Right cardiac atrium (tissue), 5 donors: ENCODE data around the gene TSKU. TPM values are rescaled to one million over a fixed set of nuclear protein-coding genes. Genes with fewer than 3 reads are reported as not detected.

Experiments
- ATAC-seq, 2 donors: fragments of 200-7000 bp; cut with Tn5 transposase; one replicate each; pipeline versions ENCODE4 v1.8.0 to v1.9.1; 2020; ENCODE audit warnings: moderate library complexity in 2 of 2, mild to moderate bottlenecking in 1 of 2
- DNase-seq, 3 donors: peaks; one replicate each; pipeline ENCODE4 v3.0.0-alpha.2; 2020
- H3K27ac ChIP-seq: one replicate; pipeline ENCODE4 v1.5.1; 2013; ENCODE audit warnings: mild to moderate bottlenecking, low read length, control low read depth, moderate library complexity
- H3K27me3 ChIP-seq: one replicate; pipeline ENCODE4 v1.6.1; 2013; ENCODE audit not compliant: control insufficient read depth, insufficient read depth
- H3K4me1 ChIP-seq: one replicate; pipeline ENCODE4 v1.6.1; 2013; ENCODE audit warnings: low read length; ENCODE audit not compliant: control insufficient read depth, insufficient read depth
- H3K4me3 ChIP-seq: one replicate; pipeline ENCODE4 v1.5.1; 2013; ENCODE audit warnings: low read length, control low read depth
- H3K9me3 ChIP-seq: one replicate; pipeline ENCODE4 v1.6.1; 2013; ENCODE audit warnings: low read length; ENCODE audit not compliant: control insufficient read depth
- WGBS: extraction: QIAGEN DNeasy Blood & Tissue Kit; methylation state at CpG from one replicate; pipeline ENCODE4 v1.1.7; 2013; 5-methylcytosine and 5-hydroxymethylcytosine counted together
- intact Hi-C, 4 donors: fragments of 100-400 bp; cut with DNase I; formaldehyde crosslinking; loops; one replicate each; pipeline versions ENCODE4 v1.11.0 to v1.14.0; 2022 to 2023
- polyA plus RNA-seq: library from polyadenylated mRNA; stranded (reverse); fragments of 200-250 nt; gene quantifications from one replicate; pipeline ENCODE4 v1.2.3, GENCODE V29; 2013
- total RNA-seq, 4 donors: library from RNA; stranded (reverse); fragmentation: NEBNext Ultra II Directional; extraction: Animal tissue kit (Norgen Biotek cat#: 25700); gene quantifications; one replicate each; pipeline ENCODE4 v1.2.1, GENCODE V29; 2021
- donor health status: healthy with polysubstance abuse.
- donor health status: DM: no; HTN: yes; CAD: no.
- donor health status: DM: no; HTN: no; CAD: no.
- donor health status: DM: no; HTN: yes; CAD: no; lungs with severe emphysema.
- donor health status: DM: yes; HTN: yes; CAD: no.

Gene TSKU
- total and polyA plus RNA-seq, 5 donors: 10.6 to 26.8 (median 14.1) TPM

DNA sequence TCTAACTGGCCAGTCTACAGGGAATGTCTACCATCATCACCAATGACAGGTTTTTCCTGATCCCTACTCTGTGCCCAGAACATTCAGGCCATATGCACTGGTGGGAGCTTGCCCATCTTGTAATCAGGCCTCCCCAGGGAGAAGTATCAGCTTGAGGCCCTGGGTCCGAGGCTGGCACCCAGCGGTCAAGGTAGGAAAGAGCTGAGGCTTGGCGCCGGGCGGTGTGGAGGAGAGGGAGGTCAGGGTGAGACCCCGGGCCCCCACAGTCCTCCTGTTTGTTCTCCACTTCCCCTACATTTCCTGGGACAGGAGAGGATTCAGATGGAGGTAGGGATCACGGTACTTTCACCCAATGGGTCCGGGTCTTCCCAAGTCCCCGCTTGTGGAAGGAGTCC, 15.5 kb downstream of the TSKU start:
- 64% methylated on average over 9 of the region's 9 CpGs for WGBS

DNA sequence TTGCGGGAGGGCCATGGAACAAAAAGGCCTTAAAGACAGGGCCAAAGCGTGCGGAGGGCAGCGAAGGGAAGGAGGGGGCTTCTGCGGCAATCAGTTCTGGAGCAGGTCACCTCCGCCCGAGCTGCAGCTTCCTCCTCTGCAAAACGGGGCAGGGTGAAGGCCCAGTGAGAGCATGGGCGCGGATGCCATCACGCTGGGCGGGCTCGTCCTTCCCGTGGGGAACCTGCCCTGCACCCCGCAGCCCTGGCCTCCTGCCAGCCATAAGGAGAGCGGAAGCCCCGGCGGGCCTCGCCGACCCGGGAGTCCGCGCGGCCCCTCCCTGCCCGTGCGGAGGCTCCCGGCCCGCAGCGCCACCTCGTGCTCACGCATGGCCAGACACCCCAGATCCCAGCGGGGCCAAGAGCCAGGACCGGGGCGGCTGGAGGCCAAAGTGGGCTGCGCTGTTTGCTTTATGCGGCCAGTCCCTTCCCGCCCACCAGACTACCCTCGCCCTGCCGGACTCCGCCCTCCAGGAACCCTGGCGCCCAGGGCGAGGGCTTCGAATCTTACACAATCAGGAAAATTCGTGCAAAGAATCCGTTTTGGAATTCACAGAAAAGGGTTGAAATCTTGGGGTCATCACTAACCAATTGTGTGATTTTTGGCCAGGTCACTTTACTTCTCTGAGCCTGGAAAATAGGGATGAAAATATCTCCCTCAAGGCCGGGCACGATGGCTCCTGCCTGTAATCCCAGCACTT, 16.1 kb downstream of the TSKU start:
- Histone ChIP-seq H3K9me3 (no peaks in the 10 kb centered on the region), H3K27me3 (no peaks in the 10 kb centered on the region), H3K4me1 (no peaks in the 10 kb centered on the region), H3K27ac (no peak overlapping the region), H3K4me3 (no peak overlapping the region)
- intact Hi-C loops: loop anchor here in 3 of 4 donors (2.0 kb wide), 2 partner anchors 64 to 66 kb away; no protein-coding TSS in a partner anchor
- ATAC-seq: peak; percentile 84 to 94
- peak; percentile 93 to 98 (median 97) for DNase-seq
- WGBS: 5% methylated on average over 47 of the region's 47 CpGs

More for the DNA sequence above, 15.5 kb downstream of the TSKU start:
- Histone ChIP-seq H3K4me3 (no peak overlapping the region), H3K27ac (no peak overlapping the region), H3K27me3 (no peaks in the 10 kb centered on the region), H3K4me1 (peaks cover 3% of the 10 kb centered on the region), H3K9me3 (no peaks in the 10 kb centered on the region)
- intact Hi-C loops: loop anchor here in 3 of 4 donors (2.0 kb wide), 2 partner anchors 64 to 66 kb away; no protein-coding TSS in a partner anchor
- DNase-seq (peak in 2 of 3 donors; percentile 73 to 75), ATAC-seq (peak; percentile 1)

DNA sequence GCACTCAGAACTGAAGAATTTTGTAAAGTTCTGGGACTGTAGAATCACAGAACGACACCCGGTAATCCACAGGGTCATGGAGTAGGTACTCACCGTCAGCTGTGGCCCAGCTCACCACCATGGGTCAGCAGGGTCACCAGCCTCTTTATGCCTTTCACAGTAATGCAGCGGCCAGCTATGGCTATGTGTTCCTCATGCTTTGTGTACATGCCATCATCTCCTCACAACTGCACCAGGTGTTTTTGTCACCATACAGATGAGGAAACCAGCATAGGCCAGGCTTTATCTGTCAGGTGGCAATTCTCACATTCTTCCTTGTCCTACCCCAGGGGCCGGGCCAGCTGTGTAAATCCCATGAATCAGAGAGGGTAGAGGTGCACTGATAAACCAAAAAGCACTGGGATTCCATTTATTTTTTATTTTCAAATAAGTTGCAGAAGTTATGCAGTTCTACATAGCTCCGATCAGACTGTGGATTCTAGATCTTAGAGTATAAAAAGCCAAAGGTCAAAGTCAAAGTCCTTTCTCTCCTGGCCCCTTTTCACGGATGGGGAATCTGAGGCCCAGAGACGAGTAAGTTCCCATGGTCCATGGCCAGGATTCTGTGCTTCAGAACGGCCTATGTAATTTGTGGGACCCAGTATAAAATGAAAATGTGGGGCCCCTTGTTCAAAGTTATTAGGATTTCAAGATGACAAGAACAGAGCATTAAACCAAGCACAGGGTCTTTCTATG, 17.5 kb downstream of the TSKU start:
- intact Hi-C loops: loop anchor here in 1 of 4 donors (5.0 kb wide), 1 partner anchor 68 kb away; no protein-coding TSS in a partner anchor
- H3K4me1 ChIP-seq: peaks cover 4% of the 10 kb centered on the region
- 88% methylated on average over 9 of the region's 9 CpGs for WGBS

DNA sequence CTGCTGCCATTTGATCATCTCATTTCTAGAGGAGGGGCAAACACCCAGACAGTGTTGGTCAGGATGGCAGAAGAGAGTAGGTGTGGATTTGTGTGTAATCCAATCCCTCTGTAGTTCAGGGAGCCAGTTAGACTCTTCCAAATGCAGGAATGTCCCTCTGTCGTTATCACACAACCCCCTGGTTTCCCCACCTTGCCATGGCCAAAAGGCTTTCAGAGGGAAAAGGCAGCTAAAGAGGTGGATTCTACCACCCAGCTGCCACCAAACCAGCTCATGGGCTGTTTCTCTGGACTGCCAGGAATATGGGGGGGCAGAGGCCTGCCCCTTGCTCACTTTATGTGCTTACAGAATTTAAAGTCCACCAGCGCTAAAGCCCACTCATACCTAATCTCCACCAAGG, 18.1 kb downstream of the TSKU start:
- no peak for ATAC-seq
- Histone ChIP-seq H3K4me1 (peaks cover 4% of the 10 kb centered on the region), H3K27me3 (no peaks in the 10 kb centered on the region), H3K27ac (no peak overlapping the region), H3K9me3 (no peaks in the 10 kb centered on the region), H3K4me3 (no peak overlapping the region)
- 85% methylated on average over 2 of the region's 2 CpGs for WGBS
- intact Hi-C loops: loop anchor here in 1 of 4 donors (5.0 kb wide), 1 partner anchor 69 kb away; no protein-coding TSS in a partner anchor
- DNase-seq: no peak

More for the DNA sequence above, 17.5 kb downstream of the TSKU start:
- DNase-seq: no peak
- Histone ChIP-seq H3K9me3 (no peaks in the 10 kb centered on the region), H3K4me3 (no peak overlapping the region), H3K27ac (no peak overlapping the region), H3K27me3 (no peaks in the 10 kb centered on the region)
- no peak for ATAC-seq

DNA sequence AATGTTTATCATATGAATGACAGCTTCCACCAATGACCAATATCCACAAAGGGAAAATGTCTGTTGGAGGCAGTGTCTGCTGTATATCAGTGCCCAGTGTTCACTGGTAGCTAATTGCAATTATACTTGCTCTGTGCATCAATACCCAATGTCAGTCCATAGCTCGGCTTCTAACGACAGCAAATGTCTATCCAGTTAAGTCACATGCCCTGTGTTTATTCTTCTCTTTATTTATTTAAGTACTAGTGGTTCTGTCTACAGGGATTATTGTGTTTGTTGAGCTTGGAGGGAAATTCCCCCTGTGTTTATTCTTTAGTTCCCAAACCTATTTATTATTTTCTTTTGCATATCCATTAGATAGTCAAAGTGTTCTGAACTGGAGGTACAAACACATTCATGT, 18.6 kb downstream of the TSKU start:
- Histone ChIP-seq H3K4me3 (no peak overlapping the region), H3K9me3 (no peaks in the 10 kb centered on the region), H3K27me3 (no peaks in the 10 kb centered on the region), H3K27ac (no peak overlapping the region), H3K4me1 (peaks cover 4% of the 10 kb centered on the region)
- ATAC-seq: no peak
- DNase-seq: no peak
- WGBS: 62% methylated on average over 2 of the region's 2 CpGs
- intact Hi-C loops: loop anchor here in 1 of 4 donors (5.0 kb wide), 1 partner anchor 69 kb away; no protein-coding TSS in a partner anchor

DNA sequence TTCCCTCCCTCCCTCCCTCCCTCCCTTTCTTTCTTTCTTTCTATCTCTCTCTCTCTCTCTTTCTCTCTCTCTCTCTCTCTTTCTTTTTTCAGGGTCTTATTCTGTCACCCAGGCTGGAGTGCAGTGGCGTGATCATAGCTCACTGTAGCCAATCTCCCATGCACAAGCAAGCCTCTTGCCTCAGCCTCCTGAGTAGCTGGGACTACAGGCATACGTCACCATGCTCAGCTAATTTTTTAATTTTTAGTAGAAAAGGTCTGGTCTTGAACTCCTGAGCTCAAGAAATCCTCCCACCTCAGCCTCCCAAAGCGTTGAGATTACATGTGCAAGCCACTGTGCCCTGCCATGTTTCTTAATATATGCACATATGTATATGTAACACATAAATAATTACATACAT, 19.0 kb downstream of the TSKU start:
- DNase-seq (no peak), ATAC-seq (no peak)
- no peaks in the 10 kb centered on the region for H3K9me3 ChIP-seq
- H3K27me3 ChIP-seq: no peaks in the 10 kb centered on the region
- intact Hi-C loops: loop anchor here in 1 of 4 donors (5.0 kb wide), 1 partner anchor 70 kb away; no protein-coding TSS in a partner anchor
- H3K4me1 ChIP-seq: peaks cover 4% of the 10 kb centered on the region
- no peak overlapping the region for H3K27ac ChIP-seq
- 80% methylated on average over 3 of the region's 3 CpGs for WGBS
- no peak overlapping the region for H3K4me3 ChIP-seq

DNA sequence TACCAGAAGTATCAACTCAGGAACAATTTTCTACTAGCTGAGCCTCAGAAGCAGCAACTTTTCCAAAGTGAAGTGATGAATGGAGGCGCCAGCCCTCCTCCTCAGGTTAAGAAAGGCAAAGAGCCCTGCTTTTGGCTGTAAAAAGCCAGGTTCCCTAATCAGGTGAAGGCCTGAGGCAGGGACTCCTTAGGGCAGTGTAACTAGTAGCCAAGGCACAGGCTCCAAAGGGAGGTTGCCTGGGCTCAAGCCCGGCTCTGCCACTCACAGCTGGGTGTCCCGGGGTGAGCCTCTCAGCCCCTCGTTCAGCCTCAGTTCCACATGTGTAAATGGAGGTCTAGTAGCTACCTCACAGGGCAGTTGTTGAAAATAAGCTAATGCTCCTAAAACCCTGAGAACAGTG, 19.5 kb downstream of the TSKU start:
- Histone ChIP-seq H3K4me3 (no peak overlapping the region), H3K4me1 (peaks cover 4% of the 10 kb centered on the region), H3K27me3 (no peaks in the 10 kb centered on the region), H3K9me3 (no peaks in the 10 kb centered on the region), H3K27ac (peak overlapping the region; percentile 68)
- DNase-seq (no peak), ATAC-seq (no peak)
- intact Hi-C loops: loop anchor here in 1 of 4 donors (5.0 kb wide), 1 partner anchor 70 kb away; no protein-coding TSS in a partner anchor
- 66% methylated on average over 4 of the region's 4 CpGs for WGBS

DNA sequence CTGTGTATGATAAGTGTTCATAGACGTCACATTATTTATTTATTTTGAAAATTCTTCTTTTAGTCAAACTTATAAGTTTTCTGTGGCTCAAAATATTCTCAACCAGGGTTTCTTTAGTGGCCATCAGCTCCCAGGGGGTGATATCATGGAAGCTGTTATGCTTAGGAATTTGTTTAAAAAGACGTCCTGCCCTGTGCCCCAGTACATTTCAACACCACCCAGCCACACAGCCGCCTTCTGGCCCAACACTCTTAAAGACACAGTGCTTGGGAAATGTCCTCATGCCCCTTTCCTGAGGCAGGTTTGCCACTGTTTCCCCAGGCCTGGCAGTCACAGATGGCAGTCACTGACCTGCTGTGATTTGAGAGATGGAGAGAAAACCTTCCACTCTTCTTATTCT, 19.9 kb downstream of the TSKU start:
- H3K27ac ChIP-seq: peak overlapping the region; percentile 51
- intact Hi-C loops: loop anchor here in 1 of 4 donors (5.0 kb wide), 1 partner anchor 71 kb away; no protein-coding TSS in a partner anchor
- H3K4me1 ChIP-seq: peaks cover 4% of the 10 kb centered on the region
- WGBS: 39% methylated on average over 3 of the region's 3 CpGs
- ATAC-seq (peak in 1 of 2 donors; percentile 40), DNase-seq (peak in 2 of 3 donors; percentile 65 to 77)
- no peaks in the 10 kb centered on the region for H3K9me3 ChIP-seq
- H3K4me3 ChIP-seq: no peak overlapping the region
- no peaks in the 10 kb centered on the region for H3K27me3 ChIP-seq

DNA sequence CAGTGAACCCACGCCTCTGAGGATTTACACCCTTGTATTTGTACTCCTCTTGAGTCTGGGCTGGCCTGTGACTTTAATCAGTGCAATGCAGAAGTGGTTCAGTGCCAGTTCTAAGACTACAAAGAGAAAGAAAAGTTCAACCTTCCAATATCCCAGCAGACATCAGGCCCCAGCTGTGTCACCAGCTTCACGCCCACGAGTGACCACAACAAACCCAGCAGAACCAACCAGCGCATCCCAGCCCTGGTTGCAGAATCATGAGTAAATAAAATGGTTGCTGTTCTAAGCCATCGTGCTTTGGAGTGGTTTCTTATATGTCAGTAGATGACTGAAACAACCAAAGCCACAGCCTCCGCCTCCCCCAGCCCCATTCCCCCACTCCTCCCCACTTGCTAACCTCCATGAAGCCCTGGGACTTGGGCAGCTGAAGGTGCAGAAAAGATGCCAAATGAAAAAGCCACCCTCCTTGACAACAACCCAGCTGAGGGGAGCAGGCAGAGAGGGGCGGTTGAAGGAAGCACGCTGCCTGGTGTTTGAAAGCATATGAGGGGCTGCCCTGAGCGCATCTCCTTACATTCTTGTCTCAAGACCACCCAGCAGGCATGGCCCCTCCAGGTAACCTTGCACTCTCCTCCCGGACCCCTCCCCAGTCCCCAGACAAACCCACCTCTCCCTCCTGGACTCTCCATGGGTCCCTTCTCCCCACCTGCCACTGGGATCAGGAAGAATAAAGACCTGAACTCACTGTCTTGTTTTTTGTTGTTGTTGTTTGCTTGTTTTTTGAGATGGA, 20.9 kb downstream of the TSKU start:
- ATAC-seq: peak in 1 of 2 donors; percentile 3
- Histone ChIP-seq H3K4me3 (no peak overlapping the region), H3K9me3 (no peaks in the 10 kb centered on the region), H3K4me1 (peaks cover 4% of the 10 kb centered on the region), H3K27ac (no peak overlapping the region), H3K27me3 (no peaks in the 10 kb centered on the region)
- DNase-seq: peak; percentile 42 to 81 (median 60)
- WGBS: 83% methylated on average over 10 of the region's 10 CpGs
- intact Hi-C loops: loop anchor here in 1 of 4 donors (5.0 kb wide), 1 partner anchor 72 kb away; no protein-coding TSS in a partner anchor

DNA sequence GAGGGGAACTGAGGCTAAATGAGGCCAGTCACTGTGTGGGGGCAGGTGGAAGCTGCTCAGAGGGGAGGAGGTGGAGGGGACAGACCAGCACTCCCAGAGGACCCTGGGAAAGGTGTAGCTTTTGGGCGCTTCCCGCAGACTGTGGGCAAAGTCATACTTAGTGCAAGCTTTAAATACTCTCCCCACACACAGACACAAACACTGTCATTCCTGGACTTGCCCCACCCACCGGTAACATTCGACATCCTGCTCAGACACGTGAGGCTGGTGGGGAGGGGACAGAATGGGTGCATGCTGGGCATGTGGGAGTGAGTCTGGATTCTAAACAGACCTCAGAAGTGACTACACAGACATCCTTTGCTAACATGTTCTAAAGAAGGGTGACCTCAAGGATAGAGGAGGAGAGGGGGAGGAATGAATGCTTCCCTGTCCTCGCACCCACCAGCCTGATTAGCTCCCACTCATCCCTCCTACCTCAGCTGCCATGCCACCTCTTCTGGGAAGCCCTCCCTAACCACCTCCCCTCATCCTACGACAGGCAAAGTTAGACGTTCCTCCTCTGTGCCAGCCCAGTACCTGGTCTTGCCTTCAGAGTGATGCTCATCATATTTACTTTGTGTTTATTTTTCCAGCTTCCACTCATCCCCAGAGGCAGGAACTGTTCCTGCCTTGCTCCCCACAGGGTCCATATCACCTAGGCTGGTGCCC, 22.2 kb downstream of the TSKU start:
- no peak overlapping the region for H3K27ac ChIP-seq
- no peaks in the 10 kb centered on the region for H3K9me3 ChIP-seq
- 57% methylated on average over 8 of the region's 8 CpGs for WGBS
- no peak overlapping the region for H3K4me3 ChIP-seq
- peaks cover 6% of the 10 kb centered on the region for H3K4me1 ChIP-seq
- no peaks in the 10 kb centered on the region for H3K27me3 ChIP-seq
- DNase-seq (peak in 2 of 3 donors; percentile 51 to 74), ATAC-seq (peak in 1 of 2 donors; percentile 2)
- intact Hi-C loops: loop anchor here in 3 of 4 donors (5.0 kb wide), 1 partner anchor 112 kb away; no protein-coding TSS in a partner anchor
